Keratinocyte (primary cell): ENCODE measurements around the gene RNASEH1. TPM values are rescaled to one million over a fixed set of nuclear protein-coding genes. Genes with fewer than 3 reads are reported as not detected.

ENCODE experiments used
- DNase-seq: peaks from one replicate; pipeline ENCODE4 v3.0.0-alpha.2; 2011; ENCODE audit warnings: low read depth, missing footprints, low spot score
- FAIRE-seq: peaks from 2 replicates; lab custom pipeline; 2011; peaks lifted over from hg19 to GRCh38; lab: Jason Lieb, UNC
- H2AFZ ChIP-seq: 2 replicates; pipeline ENCODE4 v1.6.0; 2012; ENCODE audit warnings: low read length, control low read depth, inconsistent platforms; ENCODE audit not compliant: control insufficient read depth
- H3K27ac ChIP-seq: 2 replicates; pipeline ENCODE4 v1.5.1; 2011; ENCODE audit warnings: low read length; ENCODE audit not compliant: control insufficient read depth, insufficient read depth
- H3K27me3 ChIP-seq: 3 replicates; pipeline ENCODE4 v1.6.0; 2011; ENCODE audit warnings: low read length; ENCODE audit not compliant: control insufficient read depth, insufficient read depth; ENCODE audit errors: extremely low read depth
- H3K36me3 ChIP-seq, 2 experiments: 2 replicates in 1 of 2; 3 replicates in 1 of 2; pipeline ENCODE4 v1.5.1; 2011; ENCODE audit warnings: low read length in 2 of 2, mild to moderate bottlenecking in 1 of 2; ENCODE audit not compliant: control insufficient read depth in 2 of 2, insufficient read depth in 2 of 2; ENCODE audit errors: extremely low read depth in 1 of 2
- H3K4me1 ChIP-seq: 3 replicates; pipeline ENCODE4 v1.5.1; 2011; ENCODE audit warnings: low read length; ENCODE audit not compliant: control insufficient read depth, insufficient read depth; ENCODE audit errors: extremely low read depth
- H3K4me2 ChIP-seq: 3 replicates; pipeline ENCODE4 v1.6.0; 2011; ENCODE audit warnings: low read depth, low read length; ENCODE audit not compliant: control insufficient read depth, insufficient read depth; ENCODE audit errors: extremely low read depth
- H3K4me3 ChIP-seq, 3 experiments: fragments of 200-600 bp in 1 of 3; sonication (generic) in 1 of 3; 2 replicates in 2 of 3; 3 replicates in 1 of 3; pipeline ENCODE4 v1.5.1; 2011 to 2016; ENCODE audit warnings: low read length in 3 of 3, mild to moderate bottlenecking in 3 of 3, control low read depth in 2 of 3, inconsistent platforms in 1 of 3, low read depth in 1 of 3, mixed read lengths in 1 of 3, mixed run types in 1 of 3, moderate library complexity in 1 of 3; ENCODE audit not compliant: control insufficient read depth in 2 of 3, insufficient read depth in 2 of 3; ENCODE audit errors: extremely low read depth in 1 of 3
- H3K79me2 ChIP-seq: 2 replicates; pipeline ENCODE4 v1.6.0; 2012; ENCODE audit warnings: low read length; ENCODE audit not compliant: control insufficient read depth, insufficient read depth
- H3K9ac ChIP-seq: 3 replicates; pipeline ENCODE4 v1.6.0; 2011; ENCODE audit warnings: low read length; ENCODE audit not compliant: control insufficient read depth, insufficient read depth; ENCODE audit errors: extremely low read depth
- H3K9me1 ChIP-seq: 3 replicates; pipeline ENCODE4 v1.6.0; 2011; ENCODE audit warnings: low read length; ENCODE audit not compliant: control insufficient read depth, insufficient read depth; ENCODE audit errors: extremely low read depth
- H3K9me3 ChIP-seq: 2 replicates; pipeline ENCODE4 v1.5.1; 2012; ENCODE audit warnings: low read depth, low read length; ENCODE audit not compliant: control insufficient read depth
- H4K20me1 ChIP-seq: 3 replicates; pipeline ENCODE4 v1.6.0; 2011; ENCODE audit warnings: low read length; ENCODE audit not compliant: control insufficient read depth, insufficient read depth; ENCODE audit errors: extremely low read depth
- EZH2 ChIP-seq: IDR thresholded peaks from one replicate; pipeline ENCODE4 v1.6.1; 2012; ENCODE audit warnings: inconsistent platforms, mild to moderate bottlenecking, low read length, moderate library complexity
- dilution Hi-C: fragments of 300-500 bp; cut with MboI; formaldehyde crosslinking; loops from one replicate; pipeline ENCODE4 v1.7.0; 2020; ENCODE audit warnings: low sequenced_read_pairs; ENCODE audit not compliant: extremely low pct_ligation_motif_present
- polyA plus RNA-seq, 5 experiments: library from polyadenylated mRNA; depleted of rRNA in 3 of 5; stranded (reverse) in 3 of 5; stranded (forward) in 1 of 5; unstranded in 1 of 5; fragments of >200 nt; gene quantifications; 1 replicate in 1 of 5; 2 replicates in 3 of 5; 3 replicates in 1 of 5; pipeline versions ENCODE4 v1.2.1 to v1.2.3, GENCODE V29; 2011 to 2012; ENCODE audit warnings: missing spikeins in 2 of 5, low read depth in 1 of 5, low replicate concordance in 1 of 5
- TF ChIP-seq, protein P1 (sequence below), 3 experiments: IDR thresholded peaks in 1 of 3; conservative IDR thresholded peaks in 1 of 3; optimal IDR thresholded peaks in 1 of 3; 2 replicates in 2 of 3; 3 replicates in 1 of 3; pipeline versions ENCODE3 to v1.5.1; 2011; ENCODE audit warnings: low read length in 3 of 3, mild to moderate bottlenecking in 3 of 3, moderate library complexity in 2 of 3, control low read depth in 1 of 3, inconsistent platforms in 1 of 3; ENCODE audit not compliant: insufficient read depth in 2 of 3; ENCODE audit errors: extremely low read depth in 1 of 3

The RNASEH1 gene
- polyA plus RNA-seq, 1 donor (not counting 4 experiments of a cell fraction or from before 2014, with no cell fraction given): 15.3 TPM

DNA sequence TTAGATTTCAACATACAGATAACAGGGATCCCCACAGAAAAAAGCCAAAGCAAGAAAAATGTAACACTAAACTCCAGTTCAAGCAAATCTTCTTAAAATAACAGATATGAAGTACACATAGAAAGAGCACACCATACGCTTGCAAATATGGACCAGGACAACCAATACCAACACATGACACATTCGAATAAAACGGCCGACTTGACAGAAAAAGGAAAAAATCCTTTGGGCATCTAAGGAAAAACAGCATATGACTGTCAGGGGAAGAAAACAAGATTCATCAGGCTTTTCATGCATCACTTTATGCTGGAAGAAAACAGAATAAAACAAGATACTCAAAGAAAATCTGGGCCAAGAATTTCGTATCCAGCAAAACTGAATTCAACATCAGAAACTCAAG is 16.0 kb downstream of the RNASEH1 start:
- TF ChIP-seq, protein P1, sequence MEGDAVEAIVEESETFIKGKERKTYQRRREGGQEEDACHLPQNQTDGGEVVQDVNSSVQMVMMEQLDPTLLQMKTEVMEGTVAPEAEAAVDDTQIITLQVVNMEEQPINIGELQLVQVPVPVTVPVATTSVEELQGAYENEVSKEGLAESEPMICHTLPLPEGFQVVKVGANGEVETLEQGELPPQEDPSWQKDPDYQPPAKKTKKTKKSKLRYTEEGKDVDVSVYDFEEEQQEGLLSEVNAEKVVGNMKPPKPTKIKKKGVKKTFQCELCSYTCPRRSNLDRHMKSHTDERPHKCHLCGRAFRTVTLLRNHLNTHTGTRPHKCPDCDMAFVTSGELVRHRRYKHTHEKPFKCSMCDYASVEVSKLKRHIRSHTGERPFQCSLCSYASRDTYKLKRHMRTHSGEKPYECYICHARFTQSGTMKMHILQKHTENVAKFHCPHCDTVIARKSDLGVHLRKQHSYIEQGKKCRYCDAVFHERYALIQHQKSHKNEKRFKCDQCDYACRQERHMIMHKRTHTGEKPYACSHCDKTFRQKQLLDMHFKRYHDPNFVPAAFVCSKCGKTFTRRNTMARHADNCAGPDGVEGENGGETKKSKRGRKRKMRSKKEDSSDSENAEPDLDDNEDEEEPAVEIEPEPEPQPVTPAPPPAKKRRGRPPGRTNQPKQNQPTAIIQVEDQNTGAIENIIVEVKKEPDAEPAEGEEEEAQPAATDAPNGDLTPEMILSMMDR (optimal IDR thresholded peaks at IDR 0.05 in 1 of 3, IDR thresholded peaks at IDR 0.05 in 1 of 3, conservative IDR thresholded peaks at IDR 0.05 in 1 of 3; ENCODE audit: extremely low read depth in 1 of 3, insufficient read depth in 2 of 3, low read length in 3 of 3): no peak
- TF ChIP-seq EZH2: no peak
- Histone ChIP-seq H3K9ac (no peak overlapping the region), H3K79me2 (peaks cover 14% of the 10 kb centered on the region), H4K20me1 (peaks cover 3% of the 10 kb centered on the region), H3K4me2 (no peak overlapping the region), H3K36me3 (peaks cover 10 to 19% of the 10 kb centered on the region in 2 experiments), H3K27me3 (no peaks in the 10 kb centered on the region), H3K9me3 (no peaks in the 10 kb centered on the region), H2AFZ (no peak overlapping the region), H3K27ac (no peak overlapping the region), H3K4me1 (peaks cover 2% of the 10 kb centered on the region), H3K9me1 (no peaks in the 10 kb centered on the region), H3K4me3 (no peak overlapping the region)
- DNase-seq (no peak), FAIRE-seq (no peak)
- dilution Hi-C loops: no loop called here

DNA sequence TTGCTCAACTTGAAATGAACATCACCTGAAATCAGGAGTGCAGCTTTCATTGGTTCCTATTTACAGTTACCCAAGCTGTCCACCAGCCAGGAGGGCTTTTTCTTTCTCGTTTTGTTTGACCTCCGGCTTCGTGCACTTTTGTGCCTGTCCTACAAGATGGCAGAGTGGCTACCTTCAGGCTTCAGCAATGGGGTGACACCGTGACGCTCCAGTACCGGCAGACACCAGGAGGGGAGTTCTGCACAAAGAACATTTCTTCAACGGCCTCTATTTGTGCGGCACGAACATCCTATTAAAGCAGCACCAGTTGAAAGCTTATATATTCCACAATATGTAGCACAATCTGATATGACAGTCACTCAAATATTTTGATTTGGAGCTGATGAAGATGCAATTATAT is 18.3 kb downstream of the RNASEH1 start:
- no peaks in the 10 kb centered on the region for H3K9me1 ChIP-seq
- FAIRE-seq (no peak), DNase-seq (no peak)
- H3K27me3 ChIP-seq: no peaks in the 10 kb centered on the region
- dilution Hi-C loops: no loop called here
- H3K27ac ChIP-seq: no peak overlapping the region
- peaks cover 3% of the 10 kb centered on the region for H4K20me1 ChIP-seq
- H2AFZ ChIP-seq: no peak overlapping the region
- peaks cover 6 to 10% of the 10 kb centered on the region in 2 experiments for H3K36me3 ChIP-seq
- H3K4me1 ChIP-seq: peaks cover 24% of the 10 kb centered on the region
- no peak overlapping the region for H3K4me2 ChIP-seq
- H3K79me2 ChIP-seq: peaks cover 14% of the 10 kb centered on the region
- H3K4me3 ChIP-seq: no peak overlapping the region
- TF ChIP-seq EZH2: no peak
- TF ChIP-seq, protein P1 (optimal IDR thresholded peaks at IDR 0.05 in 1 of 3, IDR thresholded peaks at IDR 0.05 in 1 of 3, conservative IDR thresholded peaks at IDR 0.05 in 1 of 3; ENCODE audit: extremely low read depth in 1 of 3, insufficient read depth in 2 of 3, low read length in 3 of 3): no peak
- no peak overlapping the region for H3K9ac ChIP-seq
- no peaks in the 10 kb centered on the region for H3K9me3 ChIP-seq
